ENCODE measurements around the gene MRPL18. TPM values are rescaled to one million over a fixed set of nuclear protein-coding genes. Genes with fewer than 3 reads are reported as not detected.

Gene MRPL18
- total RNA-seq, 1 experiment from 2014 or later, result 71.1 TPM

GRCh38 chr6:159778542-159779103 lies 11.6 kb upstream of the MRPL18 start:
- no peaks in the 10 kb centered on the region for H3K9me3 Mint-ChIP-seq (ENCODE audit: unreplicated experiment)
- H3K4me3 Mint-ChIP-seq (ENCODE audit: unreplicated experiment), result no peak overlapping the region
- Histone ChIP-seq H3K36me3 (ENCODE audit: control insufficient read depth, insufficient read depth, low read length) (peaks cover 3% of the 10 kb centered on the region; the same call in 1 of the 2 replicates), H3K4me1 (0 out of 2 replicates have a peak, but pooled peaks cover 6% of the 10 kb centered on the region), H3K9me3 (no peaks in the 10 kb centered on the region), H3K4me3 (ENCODE audit: low read depth, low read length) (no peak overlapping the region), H3K27me3 (replicated peaks; ENCODE audit: control insufficient read depth, insufficient read depth, low read length) (no peaks in the 10 kb centered on the region)
- H3K27ac Mint-ChIP-seq (ENCODE audit: unreplicated experiment), result no peak overlapping the region
- TSS peak; percentile 53 for BruUV-seq (replicated peaks)
- ChIA-PET POLR2A (no interaction called here), CTCF (no interaction called here)
- TF ChIP-seq CTCF (IDR thresholded peaks at IDR 0.05; ENCODE audit: insufficient read depth in 1 of 2, low read depth in 1 of 2, low read length in 1 of 2, severe bottlenecking in 1 of 2, unreplicated experiment in 1 of 2), result no peak
- H3K27me3 Mint-ChIP-seq (ENCODE audit: insufficient read depth, unreplicated experiment), result no peaks in the 10 kb centered on the region
- intact Hi-C loops (cut with micrococcal nuclease; ENCODE audit: unreplicated experiment), result no loop called here
- peaks cover 90% of the 10 kb centered on the region for H3K36me3 Mint-ChIP-seq (ENCODE audit: insufficient read depth, unreplicated experiment)
- peak in 1 of 2 experiments; percentile 13 for DNase-seq
- H3K4me1 Mint-ChIP-seq (ENCODE audit: low read depth, unreplicated experiment), result peaks cover 7% of the 10 kb centered on the region

- no peaks in the 10 kb centered on the region for H3K9me3 ChIP-seq
- ChIA-PET POLR2A (interaction anchor here (1.5 to 4.4 kb wide), 3 partner anchors 27 to 95 kb away, joined by 4 to 71 read pairs (median 21); partner anchors contain the start of genes ACAT2, SOD2 and WTAP), CTCF (interaction anchor here (0.5 kb wide), 1 partner anchor 129 kb away, joined by 3 read pairs; no protein-coding TSS in a partner anchor)
- Mint-ChIP-seq H3K9me3 (ENCODE audit: unreplicated experiment) (no peaks in the 10 kb centered on the region), H3K36me3 (ENCODE audit: insufficient read depth, unreplicated experiment) (peaks cover 97% of the 10 kb centered on the region), H3K27ac (ENCODE audit: unreplicated experiment) (peak overlapping the region; percentile 98), H3K4me1 (ENCODE audit: low read depth, unreplicated experiment) (peaks cover 18% of the 10 kb centered on the region), H3K27me3 (ENCODE audit: insufficient read depth, unreplicated experiment) (no peaks in the 10 kb centered on the region), H3K4me3 (ENCODE audit: unreplicated experiment) (peak overlapping the region; percentile 96)
- no peak for TF ChIP-seq CTCF (IDR thresholded peaks at IDR 0.05; ENCODE audit: insufficient read depth in 1 of 2, low read depth in 1 of 2, low read length in 1 of 2, severe bottlenecking in 1 of 2, unreplicated experiment in 1 of 2)
- peak overlapping the region; percentile 95 for H3K4me3 ChIP-seq (ENCODE audit: low read depth, low read length)
- no peaks in the 10 kb centered on the region for H3K27me3 ChIP-seq (replicated peaks; ENCODE audit: control insufficient read depth, insufficient read depth, low read length)
- DNase-seq, result no peak
- BruUV-seq (replicated peaks), result TSS peak; percentile 33
- peaks cover 3% of the 10 kb centered on the region for H3K36me3 ChIP-seq (ENCODE audit: control insufficient read depth, insufficient read depth, low read length)
- peaks cover 18% of the 10 kb centered on the region for H3K4me1 ChIP-seq
- intact Hi-C loops (cut with micrococcal nuclease; ENCODE audit: unreplicated experiment), result loop anchor here (5.0 kb wide), 1 partner anchor 64 kb away; no protein-coding TSS in a partner anchor
These were observed 2.0 kb upstream of the MRPL18 start for GRCh38 chr6:159788276-159788675.

GRCh38 chr6:159788753-159789376 lies 1.4 kb upstream of the MRPL18 start:
- Mint-ChIP-seq H3K4me1 (ENCODE audit: low read depth, unreplicated experiment) (peaks cover 18% of the 10 kb centered on the region), H3K27me3 (ENCODE audit: insufficient read depth, unreplicated experiment) (no peaks in the 10 kb centered on the region), H3K9me3 (ENCODE audit: unreplicated experiment) (no peaks in the 10 kb centered on the region), H3K36me3 (ENCODE audit: insufficient read depth, unreplicated experiment) (peaks cover 97% of the 10 kb centered on the region), H3K4me3 (ENCODE audit: unreplicated experiment) (peak overlapping the region; percentile 96), H3K27ac (ENCODE audit: unreplicated experiment) (peak overlapping the region; percentile 98)
- H3K27me3 ChIP-seq (replicated peaks; ENCODE audit: control insufficient read depth, insufficient read depth, low read length), result no peaks in the 10 kb centered on the region
- no peak for TF ChIP-seq CTCF (IDR thresholded peaks at IDR 0.05; ENCODE audit: insufficient read depth in 1 of 2, low read depth in 1 of 2, low read length in 1 of 2, severe bottlenecking in 1 of 2, unreplicated experiment in 1 of 2)
- no TSS peak for BruUV-seq (replicated peaks)
- ChIA-PET POLR2A (interaction anchor here (0.5 to 4.4 kb wide), 7 partner anchors 17 to 96 kb away, joined by 3 to 71 read pairs (median 5); partner anchors contain the start of genes ACAT2, SOD2 and WTAP), CTCF (interaction anchor here (0.7 to 1.3 kb wide), 2 partner anchors 27 to 1183 kb away, joined by 4 to 9 read pairs; partner anchors contain the start of gene ACAT2)
- peak overlapping the region; percentile 95 for H3K4me3 ChIP-seq (ENCODE audit: low read depth, low read length)
- no peaks in the 10 kb centered on the region for H3K9me3 ChIP-seq
- peaks cover 3% of the 10 kb centered on the region for H3K36me3 ChIP-seq (ENCODE audit: control insufficient read depth, insufficient read depth, low read length)
- peak; percentile 44 for DNase-seq
- peaks cover 18% of the 10 kb centered on the region for H3K4me1 ChIP-seq
- intact Hi-C loops (cut with micrococcal nuclease; ENCODE audit: unreplicated experiment), result loop anchor here (1.0 to 5.0 kb wide), 3 partner anchors 27 to 96 kb away; partner anchors contain the start of genes ACAT2 and SOD2
